GM23338 (cell line): ENCODE data around the gene CCNI.

Experiments used
- CREB1 ChIP-seq: fragments of 250-450 bp; sonication (Bioruptor Pico); IDR thresholded peaks from 2 replicates; pipeline ENCODE4 v1.5.0; 2020; ENCODE audit warnings: low read depth, mild to moderate bottlenecking, moderate library complexity
- EZH2 ChIP-seq: fragments of 200-600 bp; sonication (generic); IDR thresholded peaks from one replicate; pipeline ENCODE4 v1.8.0; 2017; ENCODE audit warnings: antibody characterized with exemption, mild to moderate bottlenecking, low read depth; ENCODE audit not compliant: unreplicated experiment
- EZH2phosphoT487 ChIP-seq: fragments of 200-600 bp; sonication (generic); IDR thresholded peaks from one replicate; pipeline ENCODE4 v1.8.1; 2018; ENCODE audit warnings: antibody characterized with exemption; ENCODE audit not compliant: unreplicated experiment
- POLR2AphosphoS5 ChIP-seq: IDR thresholded peaks from 2 replicates; pipeline ENCODE4 v1.6.1; 2016; ENCODE audit warnings: antibody characterized with exemption, low read depth
- STAT1 ChIP-seq: IDR thresholded peaks from one replicate; pipeline ENCODE4 v1.6.1; 2016; ENCODE audit warnings: antibody characterized with exemption; ENCODE audit not compliant: unreplicated experiment
- ZNF331 ChIP-seq: fragments of 250-450 bp; sonication (Bioruptor Pico); IDR thresholded peaks from 2 replicates; pipeline ENCODE4 v1.5.0; 2020; ENCODE audit warnings: low read depth, mild to moderate bottlenecking, moderate library complexity
- TF ChIP-seq, protein P1 (sequence below), 2 experiments: fragments of 200-600 bp in 1 of 2; sonication (generic) in 1 of 2; conservative IDR thresholded peaks; 2 replicates each; pipeline versions ENCODE4 v1.5.1 to v1.6.1; 2016 to 2017; ENCODE audit warnings: antibody characterized with exemption in 2 of 2, low read depth in 2 of 2, mild to moderate bottlenecking in 2 of 2, moderate library complexity in 1 of 2
- TF ChIP-seq, protein P2 (sequence below): IDR thresholded peaks from one replicate; pipeline ENCODE4 v1.6.1; 2018; ENCODE audit warnings: antibody characterized with exemption; ENCODE audit not compliant: unreplicated experiment
- TF ChIP-seq, protein P3 (sequence below): fragments of 250-450 bp; sonication (Bioruptor Pico); IDR thresholded peaks from 2 replicates; pipeline ENCODE4 v1.5.0; 2020; ENCODE audit warnings: mild to moderate bottlenecking, moderate library complexity

DNA sequence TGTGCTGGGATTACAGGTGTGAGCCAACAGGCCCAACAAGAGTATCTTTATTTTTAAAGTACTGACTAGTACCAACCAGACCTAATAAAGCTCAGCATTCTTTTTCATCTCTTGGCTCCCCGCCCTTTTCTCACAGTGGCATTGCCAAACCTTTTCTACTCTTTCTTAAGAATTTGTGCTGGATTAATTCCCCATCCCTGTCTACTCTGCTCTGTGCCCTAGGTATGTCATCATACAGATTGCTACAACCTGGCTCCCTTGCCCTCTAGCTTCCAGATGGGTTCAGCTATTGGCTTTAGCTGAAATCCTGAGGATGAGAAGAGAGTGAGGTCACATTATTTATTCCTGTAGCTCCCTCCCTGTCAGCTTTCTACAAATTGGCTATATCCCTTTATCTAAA is 34.9 kb upstream of the CCNI start:
- TF ChIP-seq, protein P1, sequence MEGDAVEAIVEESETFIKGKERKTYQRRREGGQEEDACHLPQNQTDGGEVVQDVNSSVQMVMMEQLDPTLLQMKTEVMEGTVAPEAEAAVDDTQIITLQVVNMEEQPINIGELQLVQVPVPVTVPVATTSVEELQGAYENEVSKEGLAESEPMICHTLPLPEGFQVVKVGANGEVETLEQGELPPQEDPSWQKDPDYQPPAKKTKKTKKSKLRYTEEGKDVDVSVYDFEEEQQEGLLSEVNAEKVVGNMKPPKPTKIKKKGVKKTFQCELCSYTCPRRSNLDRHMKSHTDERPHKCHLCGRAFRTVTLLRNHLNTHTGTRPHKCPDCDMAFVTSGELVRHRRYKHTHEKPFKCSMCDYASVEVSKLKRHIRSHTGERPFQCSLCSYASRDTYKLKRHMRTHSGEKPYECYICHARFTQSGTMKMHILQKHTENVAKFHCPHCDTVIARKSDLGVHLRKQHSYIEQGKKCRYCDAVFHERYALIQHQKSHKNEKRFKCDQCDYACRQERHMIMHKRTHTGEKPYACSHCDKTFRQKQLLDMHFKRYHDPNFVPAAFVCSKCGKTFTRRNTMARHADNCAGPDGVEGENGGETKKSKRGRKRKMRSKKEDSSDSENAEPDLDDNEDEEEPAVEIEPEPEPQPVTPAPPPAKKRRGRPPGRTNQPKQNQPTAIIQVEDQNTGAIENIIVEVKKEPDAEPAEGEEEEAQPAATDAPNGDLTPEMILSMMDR (conservative IDR thresholded peaks at IDR 0.05; ENCODE audit: low read depth in 2 of 2), result no peak
- TF ChIP-seq EZH2 (no peak), POLR2AphosphoS5 (no peak), EZH2phosphoT487 (no peak), CREB1 (CRISPR knock-in tag) (no peak), STAT1 (no peak), ZNF331 (CRISPR knock-in tag) (no peak)
- TF ChIP-seq, protein P2, sequence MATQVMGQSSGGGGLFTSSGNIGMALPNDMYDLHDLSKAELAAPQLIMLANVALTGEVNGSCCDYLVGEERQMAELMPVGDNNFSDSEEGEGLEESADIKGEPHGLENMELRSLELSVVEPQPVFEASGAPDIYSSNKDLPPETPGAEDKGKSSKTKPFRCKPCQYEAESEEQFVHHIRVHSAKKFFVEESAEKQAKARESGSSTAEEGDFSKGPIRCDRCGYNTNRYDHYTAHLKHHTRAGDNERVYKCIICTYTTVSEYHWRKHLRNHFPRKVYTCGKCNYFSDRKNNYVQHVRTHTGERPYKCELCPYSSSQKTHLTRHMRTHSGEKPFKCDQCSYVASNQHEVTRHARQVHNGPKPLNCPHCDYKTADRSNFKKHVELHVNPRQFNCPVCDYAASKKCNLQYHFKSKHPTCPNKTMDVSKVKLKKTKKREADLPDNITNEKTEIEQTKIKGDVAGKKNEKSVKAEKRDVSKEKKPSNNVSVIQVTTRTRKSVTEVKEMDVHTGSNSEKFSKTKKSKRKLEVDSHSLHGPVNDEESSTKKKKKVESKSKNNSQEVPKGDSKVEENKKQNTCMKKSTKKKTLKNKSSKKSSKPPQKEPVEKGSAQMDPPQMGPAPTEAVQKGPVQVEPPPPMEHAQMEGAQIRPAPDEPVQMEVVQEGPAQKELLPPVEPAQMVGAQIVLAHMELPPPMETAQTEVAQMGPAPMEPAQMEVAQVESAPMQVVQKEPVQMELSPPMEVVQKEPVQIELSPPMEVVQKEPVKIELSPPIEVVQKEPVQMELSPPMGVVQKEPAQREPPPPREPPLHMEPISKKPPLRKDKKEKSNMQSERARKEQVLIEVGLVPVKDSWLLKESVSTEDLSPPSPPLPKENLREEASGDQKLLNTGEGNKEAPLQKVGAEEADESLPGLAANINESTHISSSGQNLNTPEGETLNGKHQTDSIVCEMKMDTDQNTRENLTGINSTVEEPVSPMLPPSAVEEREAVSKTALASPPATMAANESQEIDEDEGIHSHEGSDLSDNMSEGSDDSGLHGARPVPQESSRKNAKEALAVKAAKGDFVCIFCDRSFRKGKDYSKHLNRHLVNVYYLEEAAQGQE, result no peak
- TF ChIP-seq, protein P3, sequence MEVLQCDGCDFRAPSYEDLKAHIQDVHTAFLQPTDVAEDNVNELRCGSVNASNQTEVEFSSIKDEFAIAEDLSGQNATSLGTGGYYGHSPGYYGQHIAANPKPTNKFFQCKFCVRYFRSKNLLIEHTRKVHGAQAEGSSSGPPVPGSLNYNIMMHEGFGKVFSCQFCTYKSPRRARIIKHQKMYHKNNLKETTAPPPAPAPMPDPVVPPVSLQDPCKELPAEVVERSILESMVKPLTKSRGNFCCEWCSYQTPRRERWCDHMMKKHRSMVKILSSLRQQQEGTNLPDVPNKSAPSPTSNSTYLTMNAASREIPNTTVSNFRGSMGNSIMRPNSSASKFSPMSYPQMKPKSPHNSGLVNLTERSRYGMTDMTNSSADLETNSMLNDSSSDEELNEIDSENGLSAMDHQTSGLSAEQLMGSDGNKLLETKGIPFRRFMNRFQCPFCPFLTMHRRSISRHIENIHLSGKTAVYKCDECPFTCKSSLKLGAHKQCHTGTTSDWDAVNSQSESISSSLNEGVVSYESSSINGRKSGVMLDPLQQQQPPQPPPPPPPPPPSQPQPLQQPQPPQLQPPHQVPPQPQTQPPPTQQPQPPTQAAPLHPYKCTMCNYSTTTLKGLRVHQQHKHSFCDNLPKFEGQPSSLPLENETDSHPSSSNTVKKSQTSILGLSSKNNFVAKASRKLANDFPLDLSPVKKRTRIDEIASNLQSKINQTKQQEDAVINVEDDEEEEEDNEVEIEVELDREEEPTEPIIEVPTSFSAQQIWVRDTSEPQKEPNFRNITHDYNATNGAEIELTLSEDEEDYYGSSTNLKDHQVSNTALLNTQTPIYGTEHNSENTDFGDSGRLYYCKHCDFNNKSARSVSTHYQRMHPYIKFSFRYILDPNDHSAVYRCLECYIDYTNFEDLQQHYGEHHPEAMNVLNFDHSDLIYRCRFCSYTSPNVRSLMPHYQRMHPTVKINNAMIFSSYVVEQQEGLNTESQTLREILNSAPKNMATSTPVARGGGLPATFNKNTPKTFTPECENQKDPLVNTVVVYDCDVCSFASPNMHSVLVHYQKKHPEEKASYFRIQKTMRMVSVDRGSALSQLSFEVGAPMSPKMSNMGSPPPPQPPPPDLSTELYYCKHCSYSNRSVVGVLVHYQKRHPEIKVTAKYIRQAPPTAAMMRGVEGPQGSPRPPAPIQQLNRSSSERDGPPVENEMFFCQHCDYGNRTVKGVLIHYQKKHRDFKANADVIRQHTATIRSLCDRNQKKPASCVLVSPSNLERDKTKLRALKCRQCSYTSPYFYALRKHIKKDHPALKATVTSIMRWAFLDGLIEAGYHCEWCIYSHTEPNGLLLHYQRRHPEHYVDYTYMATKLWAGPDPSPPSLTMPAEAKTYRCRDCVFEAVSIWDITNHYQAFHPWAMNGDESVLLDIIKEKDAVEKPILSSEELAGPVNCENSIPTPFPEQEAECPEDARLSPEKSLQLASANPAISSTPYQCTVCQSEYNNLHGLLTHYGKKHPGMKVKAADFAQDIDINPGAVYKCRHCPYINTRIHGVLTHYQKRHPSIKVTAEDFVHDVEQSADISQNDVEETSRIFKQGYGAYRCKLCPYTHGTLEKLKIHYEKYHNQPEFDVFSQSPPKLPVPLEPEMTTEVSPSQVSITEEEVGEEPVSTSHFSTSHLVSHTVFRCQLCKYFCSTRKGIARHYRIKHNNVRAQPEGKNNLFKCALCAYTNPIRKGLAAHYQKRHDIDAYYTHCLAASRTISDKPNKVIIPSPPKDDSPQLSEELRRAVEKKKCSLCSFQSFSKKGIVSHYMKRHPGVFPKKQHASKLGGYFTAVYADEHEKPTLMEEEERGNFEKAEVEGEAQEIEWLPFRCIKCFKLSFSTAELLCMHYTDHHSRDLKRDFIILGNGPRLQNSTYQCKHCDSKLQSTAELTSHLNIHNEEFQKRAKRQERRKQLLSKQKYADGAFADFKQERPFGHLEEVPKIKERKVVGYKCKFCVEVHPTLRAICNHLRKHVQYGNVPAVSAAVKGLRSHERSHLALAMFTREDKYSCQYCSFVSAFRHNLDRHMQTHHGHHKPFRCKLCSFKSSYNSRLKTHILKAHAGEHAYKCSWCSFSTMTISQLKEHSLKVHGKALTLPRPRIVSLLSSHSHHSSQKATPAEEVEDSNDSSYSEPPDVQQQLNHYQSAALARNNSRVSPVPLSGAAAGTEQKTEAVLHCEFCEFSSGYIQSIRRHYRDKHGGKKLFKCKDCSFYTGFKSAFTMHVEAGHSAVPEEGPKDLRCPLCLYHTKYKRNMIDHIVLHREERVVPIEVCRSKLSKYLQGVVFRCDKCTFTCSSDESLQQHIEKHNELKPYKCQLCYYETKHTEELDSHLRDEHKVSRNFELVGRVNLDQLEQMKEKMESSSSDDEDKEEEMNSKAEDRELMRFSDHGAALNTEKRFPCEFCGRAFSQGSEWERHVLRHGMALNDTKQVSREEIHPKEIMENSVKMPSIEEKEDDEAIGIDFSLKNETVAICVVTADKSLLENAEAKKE (CRISPR knock-in tag), result no peak
